ENCODE measurements around the gene LSM3. TPM values are rescaled to one million over a fixed set of nuclear protein-coding genes. Genes with fewer than 3 reads are reported as not detected.

Gene LSM3
- total RNA-seq, 1 experiment from 2014 or later, result 17.4 TPM

GRCh38 chr3:14208168-14208567 is 29.6 kb downstream of the LSM3 start (continued):
- no peak for TF ChIP-seq EGR1 (IDR thresholded peaks at IDR 0.05; ENCODE audit: low read depth)
- no peak for TF ChIP-seq SP1 (IDR thresholded peaks at IDR 0.05; ENCODE audit: low read depth)
- no peak for TF ChIP-seq ZBTB33 (IDR thresholded peaks at IDR 0.05; ENCODE audit: extremely low read depth, insufficient replicate concordance, low read length)
- no peak for TF ChIP-seq MAX (IDR thresholded peaks at IDR 0.05)

DNA sequence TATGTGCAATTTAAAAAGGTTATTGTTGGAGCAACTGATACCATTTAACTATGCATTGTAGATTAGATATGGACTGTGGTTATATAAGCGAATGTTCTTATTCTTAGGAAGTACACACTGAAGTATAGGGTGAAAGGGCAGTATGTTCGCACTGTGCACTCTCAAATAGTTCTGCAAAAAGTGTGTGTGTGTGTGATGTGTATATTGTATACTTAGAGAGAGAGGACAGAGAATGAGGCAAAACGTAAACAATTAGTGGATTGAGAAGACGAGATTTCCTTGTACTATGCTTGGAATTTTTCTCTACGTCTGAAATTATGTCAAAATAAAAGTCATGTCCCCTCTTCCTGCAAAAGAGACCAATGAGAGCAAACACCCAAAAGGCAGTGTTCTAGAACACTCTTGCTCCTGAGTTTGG is 30.4 kb downstream of the LSM3 start:
- H3K4me2 ChIP-seq (ENCODE audit: low read length), result no peak overlapping the region
- POLR2A ChIA-PET, result no interaction called here

More for the DNA sequence above, 30.4 kb downstream of the LSM3 start:
- H3K9me3 ChIP-seq (ENCODE audit: control insufficient read depth in 1 of 2, insufficient read depth in 1 of 2, low read depth in 1 of 2, low read length in 2 of 2), result no peaks in the 10 kb centered on the region
- no peak for ATAC-seq
- H3K4me1 ChIP-seq (ENCODE audit: control insufficient read depth in 1 of 2, insufficient read depth in 2 of 2, low read length in 2 of 2), result no peaks in the 10 kb centered on the region
- H3K27ac ChIP-seq (ENCODE audit: low read depth, low read length), result no peak overlapping the region
- H3K36me3 ChIP-seq (ENCODE audit: control insufficient read depth in 1 of 2, insufficient read depth in 2 of 2, low read length in 2 of 2), result no peaks in the 10 kb centered on the region
- H3K79me2 ChIP-seq (ENCODE audit: insufficient read depth, low read length), result no peaks in the 10 kb centered on the region
- TF ChIP-seq YY1 (IDR thresholded peaks at IDR 0.05; ENCODE audit: extremely low read depth, insufficient replicate concordance, low read depth, low read length), result no peak
- TF ChIP-seq ATF3 (IDR thresholded peaks at IDR 0.05), result no peak
- no peak for TF ChIP-seq SP1 (IDR thresholded peaks at IDR 0.05; ENCODE audit: low read depth)
- TF ChIP-seq TCF7L2 (IDR thresholded peaks at IDR 0.05; ENCODE audit: borderline replicate concordance, extremely low read depth, insufficient read depth, insufficient read length), result no peak
- TF ChIP-seq SIN3A (IDR thresholded peaks at IDR 0.05; ENCODE audit: low read depth), result no peak
- TF ChIP-seq CBX3 (IDR thresholded peaks at IDR 0.05; ENCODE audit: low read depth), result no peak
- TF ChIP-seq POLR2A (IDR thresholded peaks at IDR 0.05; ENCODE audit: borderline replicate concordance, extremely low read depth, insufficient read depth, insufficient read length), result no peak
- no TSS peak for BruUV-seq (replicated peaks)
- H3K9me2 ChIP-seq (ENCODE audit: insufficient read depth), result no peaks in the 10 kb centered on the region
- DNase-seq (ENCODE audit: low read depth, low spot score), result no peak
- RAD21 ChIA-PET (ENCODE audit: low non-redundant PET in 1 of 2, low total read pairs in 2 of 2, uncharacterized antibody in 2 of 2, unreplicated experiment in 2 of 2), result no interaction called here
- intact Hi-C loops (cut with micrococcal nuclease), result loop anchor here (10.0 kb wide), 1 partner anchor 716 kb away; no protein-coding TSS in a partner anchor
- no peak overlapping the region for H2AFZ ChIP-seq (ENCODE audit: low read depth, low read length, poor library complexity, severe bottlenecking)
- CTCF ChIA-PET, result no interaction called here
- H3K27me3 ChIP-seq (ENCODE audit: insufficient read depth, low read length), result no peaks in the 10 kb centered on the region
- H3K4me3 ChIP-seq (replicated peaks in 1 of 2; ENCODE audit: low read depth in 1 of 2, low read length in 2 of 2), result no peak overlapping the region
- no peaks in the 10 kb centered on the region for H4K20me1 ChIP-seq (ENCODE audit: insufficient read depth)
- no peak overlapping the region for H3K9ac ChIP-seq (ENCODE audit: low read length)

All from HCT116 (cell line).